Hair follicular keratinocyte (primary cell): ENCODE data around the gene TOGARAM1. TPM values are rescaled to one million over a fixed set of nuclear protein-coding genes. Genes with fewer than 3 reads are reported as not detected.

Source experiments
- total RNA-seq: library from RNA; depleted of rRNA; stranded (reverse); fragments of >200 nt; gene quantifications from 2 replicates; pipeline ENCODE4 v1.2.3, GENCODE V29; 2015

TOGARAM1 gene, protein sequence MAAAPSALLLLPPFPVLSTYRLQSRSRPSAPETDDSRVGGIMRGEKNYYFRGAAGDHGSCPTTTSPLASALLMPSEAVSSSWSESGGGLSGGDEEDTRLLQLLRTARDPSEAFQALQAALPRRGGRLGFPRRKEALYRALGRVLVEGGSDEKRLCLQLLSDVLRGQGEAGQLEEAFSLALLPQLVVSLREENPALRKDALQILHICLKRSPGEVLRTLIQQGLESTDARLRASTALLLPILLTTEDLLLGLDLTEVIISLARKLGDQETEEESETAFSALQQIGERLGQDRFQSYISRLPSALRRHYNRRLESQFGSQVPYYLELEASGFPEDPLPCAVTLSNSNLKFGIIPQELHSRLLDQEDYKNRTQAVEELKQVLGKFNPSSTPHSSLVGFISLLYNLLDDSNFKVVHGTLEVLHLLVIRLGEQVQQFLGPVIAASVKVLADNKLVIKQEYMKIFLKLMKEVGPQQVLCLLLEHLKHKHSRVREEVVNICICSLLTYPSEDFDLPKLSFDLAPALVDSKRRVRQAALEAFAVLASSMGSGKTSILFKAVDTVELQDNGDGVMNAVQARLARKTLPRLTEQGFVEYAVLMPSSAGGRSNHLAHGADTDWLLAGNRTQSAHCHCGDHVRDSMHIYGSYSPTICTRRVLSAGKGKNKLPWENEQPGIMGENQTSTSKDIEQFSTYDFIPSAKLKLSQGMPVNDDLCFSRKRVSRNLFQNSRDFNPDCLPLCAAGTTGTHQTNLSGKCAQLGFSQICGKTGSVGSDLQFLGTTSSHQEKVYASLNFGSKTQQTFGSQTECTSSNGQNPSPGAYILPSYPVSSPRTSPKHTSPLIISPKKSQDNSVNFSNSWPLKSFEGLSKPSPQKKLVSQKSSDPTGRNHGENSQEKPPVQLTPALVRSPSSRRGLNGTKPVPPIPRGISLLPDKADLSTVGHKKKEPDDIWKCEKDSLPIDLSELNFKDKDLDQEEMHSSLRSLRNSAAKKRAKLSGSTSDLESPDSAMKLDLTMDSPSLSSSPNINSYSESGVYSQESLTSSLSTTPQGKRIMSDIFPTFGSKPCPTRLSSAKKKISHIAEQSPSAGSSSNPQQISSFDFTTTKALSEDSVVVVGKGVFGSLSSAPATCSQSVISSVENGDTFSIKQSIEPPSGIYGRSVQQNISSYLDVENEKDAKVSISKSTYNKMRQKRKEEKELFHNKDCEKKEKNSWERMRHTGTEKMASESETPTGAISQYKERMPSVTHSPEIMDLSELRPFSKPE (N-terminal part only)
- total RNA-seq, result 2.9 and 4.1 TPM in 2 replicates

GRCh38 chr14:44961554-44962333 is at the start of gene TOGARAM1, which contains the start of gene KLHL28:
TOGARAM1 (plus strand) TSS chr14:44962190; CDS start chr14:44962422, 232 bp downstream.
KLHL28 (minus strand) TSS chr14:44961947; CDS start chr14:44945928, 16,019 bp downstream.

GRCh38 chr14:45083976-45084722 is 122.2 kb downstream of the TOGARAM1 start, which contains the start of gene PRPF39:
PRPF39 (plus strand) TSS chr14:45084116; CDS start chr14:45095240, 11,124 bp downstream.

Other genes starting within 250 kb of the TOGARAM1 start
- 4.1 and 4.5 TPM in 2 replicates for gene KLHL28, start 243 bp upstream of the TOGARAM1 start, total RNA-seq
- 11.8 and 14.0 TPM in 2 replicates for gene PRPF39, start 121.9 kb downstream of the TOGARAM1 start, total RNA-seq
- gene FKBP3, start 172.3 kb downstream of the TOGARAM1 start, total RNA-seq, result 31.8 and 39.1 TPM in 2 replicates
- 2.7 and 5.8 TPM in 2 replicates for gene FANCM, start 173.7 kb downstream of the TOGARAM1 start, total RNA-seq